DOHH2 (cell line): ENCODE data around the gene FHOD3.
"Not testable (repeated sequence)": the region's sequence is repeated elsewhere in the genome, so short reads cannot be mapped to it uniquely, and the experiment has no call there.

Source experiments
- H3F3A ChIP-seq: fragments of 200-600 bp; sonication (generic), shearing (Covaris generic); 2 replicates; pipeline ENCODE4 v1.6.0; 2016; ENCODE audit warnings: antibody characterized with exemption, mild to moderate bottlenecking; ENCODE audit not compliant: control insufficient read depth, insufficient read depth
- H3K27ac ChIP-seq: fragments of 200-600 bp; sonication (generic); 2 replicates; pipeline ENCODE4 v1.5.1; 2014; ENCODE audit warnings: low read depth, mild to moderate bottlenecking, low read length, moderate library complexity
- H3K27me3 ChIP-seq: fragments of 200-600 bp; sonication (generic); 2 replicates; pipeline ENCODE4 v1.6.1; 2014; ENCODE audit warnings: mild to moderate bottlenecking, low read length, mixed read lengths; ENCODE audit not compliant: control insufficient read depth
- H3K36me3 ChIP-seq: fragments of 200-600 bp; sonication (generic); 2 replicates; pipeline ENCODE4 v1.6.1; 2014; ENCODE audit warnings: mild to moderate bottlenecking, low read length, moderate library complexity, mixed read lengths; ENCODE audit not compliant: control insufficient read depth
- H3K4me1 ChIP-seq: fragments of 200-600 bp; sonication (generic); 2 replicates; pipeline ENCODE4 v1.6.1; 2014; ENCODE audit warnings: mild to moderate bottlenecking, low read length, mixed read lengths; ENCODE audit not compliant: control insufficient read depth
- H3K4me2 ChIP-seq: fragments of 200-600 bp; sonication (generic); 2 replicates; pipeline ENCODE4 v1.6.0; 2014; ENCODE audit warnings: mild to moderate bottlenecking, low read length, moderate library complexity
- H3K4me3 ChIP-seq: fragments of 200-600 bp; sonication (generic); 2 replicates; pipeline ENCODE4 v1.5.1; 2014; ENCODE audit warnings: mild to moderate bottlenecking, low read length, mixed read lengths
- H3K79me2 ChIP-seq: fragments of 200-600 bp; sonication (generic); 2 replicates; pipeline ENCODE4 v1.6.1; 2014; ENCODE audit warnings: mild to moderate bottlenecking, low read length, mixed read lengths; ENCODE audit not compliant: control insufficient read depth
- H3K9me2 ChIP-seq: fragments of 200-600 bp; sonication (generic); replicated peaks from 2 replicates; pipeline ENCODE4 v1.6.1; 2014; ENCODE audit warnings: mild to moderate bottlenecking, low read length, mixed read lengths; ENCODE audit not compliant: control insufficient read depth
- H3K9me3 ChIP-seq: fragments of 200-600 bp; sonication (generic); 2 replicates; pipeline ENCODE4 v1.6.1; 2014; ENCODE audit warnings: antibody characterized with exemption, low read length, mixed read lengths; ENCODE audit not compliant: control insufficient read depth, insufficient read depth
- H4K20me1 ChIP-seq: fragments of 200-600 bp; sonication (generic); 2 replicates; pipeline ENCODE4 v1.6.0; 2014; ENCODE audit warnings: low read depth, mild to moderate bottlenecking, antibody characterized with exemption, low read length, moderate library complexity; ENCODE audit not compliant: control insufficient read depth, insufficient read depth
- EZH2phosphoT487 ChIP-seq: fragments of 200-600 bp; sonication (generic); IDR thresholded peaks from 2 replicates; pipeline ENCODE4 v1.6.1; 2017; ENCODE audit warnings: borderline replicate concordance, mild to moderate bottlenecking, antibody characterized with exemption, low read length, moderate library complexity, mixed read lengths
- TF ChIP-seq, protein P1 (sequence below): fragments of 200-600 bp; sonication (generic); IDR thresholded peaks from one replicate; pipeline ENCODE4 v1.5.1; 2014; ENCODE audit warnings: antibody characterized with exemption, mild to moderate bottlenecking, low read depth, low read length; ENCODE audit not compliant: poor library complexity, severe bottlenecking

Gene FHOD3

DNA sequence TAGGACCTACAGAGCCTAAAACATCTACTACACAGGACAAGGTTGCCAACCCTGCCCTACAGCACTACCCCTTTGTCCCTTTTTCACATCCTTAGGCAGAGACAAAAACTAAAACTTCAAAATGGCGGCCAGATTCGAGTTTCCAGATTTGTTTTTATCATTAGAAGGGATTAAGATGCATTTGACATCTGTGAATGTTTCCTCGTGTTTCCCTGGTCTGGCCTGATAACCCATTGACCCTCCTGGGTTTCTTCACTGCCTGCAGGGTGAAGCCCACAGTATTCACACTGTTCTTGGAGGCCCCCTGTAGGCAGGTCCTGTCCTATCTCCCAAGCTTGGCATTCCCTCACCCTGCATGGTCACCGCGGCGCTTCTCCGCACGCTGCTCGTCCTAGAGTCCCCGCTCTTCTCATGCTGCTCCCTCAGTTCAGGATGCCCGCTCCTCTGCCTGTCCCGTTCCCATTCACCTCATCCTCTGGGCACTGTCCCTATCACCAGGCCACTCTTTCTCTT lies 463.7 kb downstream of the FHOD3 start:
- Histone ChIP-seq H3K36me3 (peaks cover 16% of the 10 kb centered on the region), H3K27ac (no peak overlapping the region), H4K20me1 (no peaks in the 10 kb centered on the region), H3K9me2 (no peaks in the 10 kb centered on the region), H3K27me3 (no peaks in the 10 kb centered on the region), H3K4me3 (no peak overlapping the region), H3F3A (no peaks in the 10 kb centered on the region), H3K9me3 (no peaks in the 10 kb centered on the region), H3K79me2 (no peaks in the 10 kb centered on the region), H3K4me1 (peaks cover 12% of the 10 kb centered on the region), H3K4me2 (no peak overlapping the region)
- TF ChIP-seq, protein P1, sequence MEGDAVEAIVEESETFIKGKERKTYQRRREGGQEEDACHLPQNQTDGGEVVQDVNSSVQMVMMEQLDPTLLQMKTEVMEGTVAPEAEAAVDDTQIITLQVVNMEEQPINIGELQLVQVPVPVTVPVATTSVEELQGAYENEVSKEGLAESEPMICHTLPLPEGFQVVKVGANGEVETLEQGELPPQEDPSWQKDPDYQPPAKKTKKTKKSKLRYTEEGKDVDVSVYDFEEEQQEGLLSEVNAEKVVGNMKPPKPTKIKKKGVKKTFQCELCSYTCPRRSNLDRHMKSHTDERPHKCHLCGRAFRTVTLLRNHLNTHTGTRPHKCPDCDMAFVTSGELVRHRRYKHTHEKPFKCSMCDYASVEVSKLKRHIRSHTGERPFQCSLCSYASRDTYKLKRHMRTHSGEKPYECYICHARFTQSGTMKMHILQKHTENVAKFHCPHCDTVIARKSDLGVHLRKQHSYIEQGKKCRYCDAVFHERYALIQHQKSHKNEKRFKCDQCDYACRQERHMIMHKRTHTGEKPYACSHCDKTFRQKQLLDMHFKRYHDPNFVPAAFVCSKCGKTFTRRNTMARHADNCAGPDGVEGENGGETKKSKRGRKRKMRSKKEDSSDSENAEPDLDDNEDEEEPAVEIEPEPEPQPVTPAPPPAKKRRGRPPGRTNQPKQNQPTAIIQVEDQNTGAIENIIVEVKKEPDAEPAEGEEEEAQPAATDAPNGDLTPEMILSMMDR: peak; percentile 19
- TF ChIP-seq EZH2phosphoT487: no peak

DNA sequence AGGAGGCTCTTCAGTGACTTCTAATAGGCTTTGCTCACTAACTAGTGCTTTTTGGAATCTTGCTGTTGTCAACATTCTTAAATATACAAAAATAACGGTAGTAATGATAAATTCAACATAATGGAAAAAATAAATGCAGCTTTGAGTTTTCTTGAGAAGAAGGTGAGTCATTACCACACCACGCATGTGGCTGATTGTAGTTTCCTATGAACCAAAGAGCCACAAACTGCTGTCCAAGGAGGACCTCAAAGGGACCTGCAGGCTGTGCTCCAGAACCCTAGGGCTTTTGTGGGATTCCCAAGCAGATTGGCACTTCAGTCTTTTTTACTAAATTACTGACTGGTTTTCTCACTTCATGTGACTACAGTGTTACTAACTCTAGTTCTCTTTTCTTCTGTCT lies 464.6 kb downstream of the FHOD3 start:
- H3K79me2 ChIP-seq: no peaks in the 10 kb centered on the region
- no peaks in the 10 kb centered on the region for H4K20me1 ChIP-seq
- TF ChIP-seq EZH2phosphoT487: no peak
- TF ChIP-seq, protein P1: no peak
- peaks cover 12% of the 10 kb centered on the region for H3K36me3 ChIP-seq
- no peak overlapping the region for H3K4me3 ChIP-seq
- H3F3A ChIP-seq: no peaks in the 10 kb centered on the region
- peaks cover 5% of the 10 kb centered on the region; the same call in 1 of the 2 replicates for H3K4me1 ChIP-seq
- no peak overlapping the region for H3K4me2 ChIP-seq
- no peaks in the 10 kb centered on the region for H3K27me3 ChIP-seq
- no peaks in the 10 kb centered on the region for H3K9me2 ChIP-seq
- no peaks in the 10 kb centered on the region for H3K9me3 ChIP-seq
- H3K27ac ChIP-seq: no peak overlapping the region

DNA sequence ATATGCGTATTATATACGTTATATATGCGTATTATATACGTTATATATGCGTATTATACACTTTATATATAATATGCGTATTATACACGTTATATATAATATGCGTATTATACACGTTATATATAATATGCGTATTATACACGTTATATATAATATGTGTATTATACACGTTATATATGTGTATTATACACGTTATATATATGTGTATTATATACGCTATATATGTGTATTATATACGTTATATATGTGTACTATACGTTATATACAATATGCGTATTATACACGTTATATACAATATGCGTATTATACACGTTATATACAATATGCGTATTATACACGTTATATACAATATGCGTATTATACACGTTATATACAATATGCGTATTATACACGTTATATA lies 465.5 kb downstream of the FHOD3 start:
- H3K9me3 ChIP-seq, H3K9me2 ChIP-seq, H3K4me1 ChIP-seq, H3K27me3 ChIP-seq, H4K20me1 ChIP-seq, H3K27ac ChIP-seq, H3F3A ChIP-seq, H3K79me2 ChIP-seq, H3K4me2 ChIP-seq, H3K4me3 ChIP-seq: not testable (repeated sequence)
- peaks cover 12% of the 10 kb centered on the region for H3K36me3 ChIP-seq

DNA sequence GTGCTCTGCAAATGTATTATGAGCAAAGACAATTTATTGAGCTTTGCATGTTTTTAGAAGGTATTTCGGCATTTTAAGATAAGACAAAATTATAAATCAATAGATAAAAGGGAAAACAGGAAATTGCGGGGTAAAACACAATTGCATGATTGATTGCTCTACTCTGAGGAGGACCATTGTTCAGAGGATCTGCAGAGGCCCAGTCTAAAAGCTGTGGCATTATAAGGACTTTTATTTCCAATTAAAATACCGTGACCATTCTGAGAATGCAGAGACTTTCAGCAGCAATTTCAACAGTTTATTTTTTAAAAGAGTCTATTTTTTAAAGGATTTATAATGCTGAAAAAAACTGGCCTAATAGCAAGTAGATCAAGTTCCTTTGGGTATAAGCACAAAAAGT lies 469.3 kb downstream of the FHOD3 start:
- TF ChIP-seq, protein P1: no peak
- TF ChIP-seq EZH2phosphoT487: no peak
- no peaks in the 10 kb centered on the region for H3F3A ChIP-seq
- H3K27ac ChIP-seq: no peak overlapping the region
- no peaks in the 10 kb centered on the region for H3K9me2 ChIP-seq
- no peak overlapping the region for H3K4me3 ChIP-seq
- H4K20me1 ChIP-seq: no peaks in the 10 kb centered on the region
- H3K4me1 ChIP-seq: peaks cover 18% of the 10 kb centered on the region
- H3K36me3 ChIP-seq: peaks cover 13% of the 10 kb centered on the region
- no peaks in the 10 kb centered on the region for H3K27me3 ChIP-seq
- no peaks in the 10 kb centered on the region for H3K79me2 ChIP-seq
- peaks cover 3% of the 10 kb centered on the region; the same call in 1 of the 2 replicates for H3K9me3 ChIP-seq
- no peak overlapping the region for H3K4me2 ChIP-seq
